Neural progenitor cell (in vitro differentiated cells): ENCODE results near the gene LIMS3. TPM values are rescaled to one million over a fixed set of nuclear protein-coding genes. Genes with fewer than 3 reads are reported as not detected.
"Not testable (repeated sequence)": the region's sequence is repeated elsewhere in the genome, so short reads cannot be mapped to it uniquely, and the experiment has no call there.

Source experiments
- DNase-seq: peaks from one replicate; pipeline ENCODE4 v3.0.0-alpha.2; 2016; ENCODE audit warnings: low spot score
- H2AFZ ChIP-seq: fragments of 200-600 bp; sonication (generic); replicated peaks from 2 replicates; pipeline ENCODE4 v1.6.1; 2016; ENCODE audit warnings: antibody characterized with exemption
- H3F3A ChIP-seq: fragments of 200-600 bp; sonication (generic); 2 replicates; pipeline ENCODE4 v1.6.1; 2016; ENCODE audit warnings: antibody characterized with exemption, low read depth
- H3K27ac ChIP-seq: fragments of 200-600 bp; sonication (generic); 2 replicates; pipeline ENCODE4 v1.5.1; 2016; ENCODE audit warnings: mild to moderate bottlenecking
- H3K27me3 ChIP-seq: fragments of 200-600 bp; sonication (generic); 2 replicates; pipeline ENCODE4 v1.6.1; 2016; ENCODE audit warnings: mild to moderate bottlenecking, moderate library complexity
- H3K36me3 ChIP-seq: fragments of 200-600 bp; sonication (generic); 2 replicates; pipeline ENCODE4 v1.5.1; 2016
- H3K4me1 ChIP-seq: fragments of 200-600 bp; sonication (generic); 2 replicates; pipeline ENCODE4 v1.6.1; 2016; ENCODE audit warnings: mixed run types
- H3K4me2 ChIP-seq: fragments of 200-600 bp; sonication (generic); 2 replicates; pipeline ENCODE4 v1.6.1; 2016
- H3K4me3 ChIP-seq: fragments of 200-600 bp; sonication (generic); 2 replicates; pipeline ENCODE4 v1.5.1; 2016
- H3K79me2 ChIP-seq: fragments of 200-600 bp; sonication (generic); 2 replicates; pipeline ENCODE4 v1.6.1; 2016; ENCODE audit warnings: low read depth
- H3K9ac ChIP-seq: fragments of 200-600 bp; sonication (generic); 2 replicates; pipeline ENCODE4 v1.6.1; 2016
- H3K9me3 ChIP-seq: fragments of 200-600 bp; sonication (generic); 2 replicates; pipeline ENCODE4 v1.5.1; 2016; ENCODE audit warnings: low read depth
- H4K20me1 ChIP-seq: fragments of 200-600 bp; sonication (generic); 2 replicates; pipeline ENCODE4 v1.6.1; 2016; ENCODE audit warnings: low read depth
- H3K27ac Mint-ChIP-seq: 3 replicates; pipeline ENCODE4 v1.8.0; 2021; ENCODE audit warnings: mixed read lengths
- H3K27me3 Mint-ChIP-seq: 2 replicates; pipeline ENCODE4 v1.8.0; 2022; ENCODE audit warnings: low read depth, mild to moderate bottlenecking, inconsistent platforms, moderate library complexity, mixed read lengths; ENCODE audit not compliant: insufficient read depth
- H3K36me3 Mint-ChIP-seq: 3 replicates; pipeline ENCODE4 v1.8.0; 2021; ENCODE audit warnings: mixed read lengths
- H3K4me1 Mint-ChIP-seq: 3 replicates; pipeline ENCODE4 v1.8.0; 2021; ENCODE audit warnings: mixed read lengths
- H3K4me3 Mint-ChIP-seq: 3 replicates; pipeline ENCODE4 v1.8.0; 2021; ENCODE audit warnings: mild to moderate bottlenecking, moderate library complexity, mixed read lengths
- H3K9me3 Mint-ChIP-seq: 3 replicates; pipeline ENCODE4 v1.8.0; 2020; ENCODE audit warnings: mixed read lengths
- total RNA-seq: library from RNA; depleted of rRNA; stranded (reverse); fragments of >200 nt; gene quantifications from 2 replicates; pipeline ENCODE4 v1.2.3, GENCODE V29; 2015; ENCODE audit warnings: low replicate concordance

The LIMS3 gene
- total RNA-seq, 1 donor from 2014 or later: not detected

- not testable (repeated sequence) for H3K27ac ChIP-seq, H3K79me2 ChIP-seq, H3K4me2 ChIP-seq, H3K9me3 ChIP-seq, H3K9ac ChIP-seq, H3K36me3 Mint-ChIP-seq, DNase-seq, H3K4me3 ChIP-seq, H3K36me3 ChIP-seq, H3K4me3 Mint-ChIP-seq, H3K4me1 ChIP-seq, H3K27me3 Mint-ChIP-seq, H2AFZ ChIP-seq, H3K27me3 ChIP-seq, H3K9me3 Mint-ChIP-seq, H4K20me1 ChIP-seq, H3K4me1 Mint-ChIP-seq, H3K27ac Mint-ChIP-seq, H3F3A ChIP-seq
Observed at GRCh38 chr2:109914552-109914951, 16.1 kb downstream of the LIMS3 start.

GRCh38 chr2:109915830-109916229 lies 17.3 kb downstream of the LIMS3 start:
- not testable (repeated sequence) for H3K4me2 ChIP-seq, H3K4me1 Mint-ChIP-seq, H3K9ac ChIP-seq, H3K4me3 ChIP-seq, H3K4me3 Mint-ChIP-seq, H3K36me3 ChIP-seq, H3K9me3 Mint-ChIP-seq, H3K27me3 Mint-ChIP-seq, H2AFZ ChIP-seq, H3K27me3 ChIP-seq, H4K20me1 ChIP-seq, H3K27ac Mint-ChIP-seq, H3K27ac ChIP-seq, H3K79me2 ChIP-seq, H3K4me1 ChIP-seq, H3F3A ChIP-seq, H3K9me3 ChIP-seq, H3K36me3 Mint-ChIP-seq, DNase-seq

GRCh38 chr2:109920162-109920561 lies 21.7 kb downstream of the LIMS3 start:
- H3K4me3 Mint-ChIP-seq, H3K79me2 ChIP-seq, H2AFZ ChIP-seq, H3K27ac ChIP-seq, H3K36me3 Mint-ChIP-seq, H3K4me2 ChIP-seq, H3K36me3 ChIP-seq, H3K27me3 ChIP-seq, H3K27ac Mint-ChIP-seq, H3K4me1 Mint-ChIP-seq, H3F3A ChIP-seq, H3K9me3 Mint-ChIP-seq, H3K27me3 Mint-ChIP-seq, H3K9me3 ChIP-seq, DNase-seq, H3K4me3 ChIP-seq, H3K4me1 ChIP-seq, H3K9ac ChIP-seq, H4K20me1 ChIP-seq: not testable (repeated sequence)

- not testable (repeated sequence) for H3K4me1 Mint-ChIP-seq, H3K36me3 ChIP-seq, H3K4me3 ChIP-seq, H3K36me3 Mint-ChIP-seq, H3K9ac ChIP-seq, H3K79me2 ChIP-seq, DNase-seq, H3K4me1 ChIP-seq, H4K20me1 ChIP-seq, H3K4me3 Mint-ChIP-seq, H3K27ac ChIP-seq, H2AFZ ChIP-seq, H3F3A ChIP-seq, H3K9me3 Mint-ChIP-seq, H3K9me3 ChIP-seq, H3K27me3 Mint-ChIP-seq, H3K27me3 ChIP-seq, H3K27ac Mint-ChIP-seq, H3K4me2 ChIP-seq
Observed at GRCh38 chr2:109921543-109922384, 23.3 kb downstream of the LIMS3 start.

- H3K27ac Mint-ChIP-seq, H3K9me3 ChIP-seq, H3K79me2 ChIP-seq, H3F3A ChIP-seq, H4K20me1 ChIP-seq, H3K4me1 Mint-ChIP-seq, H3K27ac ChIP-seq, H3K27me3 ChIP-seq, H3K4me1 ChIP-seq, H3K4me2 ChIP-seq, H3K36me3 ChIP-seq, H3K9me3 Mint-ChIP-seq, H3K36me3 Mint-ChIP-seq, H3K9ac ChIP-seq, H3K4me3 ChIP-seq, H3K27me3 Mint-ChIP-seq, H3K4me3 Mint-ChIP-seq, H2AFZ ChIP-seq, DNase-seq: not testable (repeated sequence)
Observed at GRCh38 chr2:109924481-109924880, 26.0 kb downstream of the LIMS3 start.

- H3K4me1 ChIP-seq, H3K9me3 Mint-ChIP-seq, H3K36me3 Mint-ChIP-seq, H3K79me2 ChIP-seq, H3K27ac Mint-ChIP-seq, H4K20me1 ChIP-seq, H3K27me3 ChIP-seq, H3K27me3 Mint-ChIP-seq, H2AFZ ChIP-seq, H3K4me3 ChIP-seq, H3F3A ChIP-seq, H3K27ac ChIP-seq, H3K4me3 Mint-ChIP-seq, H3K9me3 ChIP-seq, DNase-seq, H3K36me3 ChIP-seq, H3K4me2 ChIP-seq, H3K4me1 Mint-ChIP-seq, H3K9ac ChIP-seq: not testable (repeated sequence)
Observed at GRCh38 chr2:109927803-109928202, 29.3 kb downstream of the LIMS3 start.

GRCh38 chr2:109929222-109929621 lies 30.7 kb downstream of the LIMS3 start:
- H3K27ac ChIP-seq, H3K79me2 ChIP-seq, H3K4me3 Mint-ChIP-seq, H3F3A ChIP-seq, H3K9ac ChIP-seq, H4K20me1 ChIP-seq, H3K27me3 ChIP-seq, H3K4me1 ChIP-seq, H3K27me3 Mint-ChIP-seq, H3K9me3 Mint-ChIP-seq, H3K4me2 ChIP-seq, H3K27ac Mint-ChIP-seq, H3K36me3 Mint-ChIP-seq, DNase-seq, H3K36me3 ChIP-seq, H3K4me3 ChIP-seq, H2AFZ ChIP-seq, H3K4me1 Mint-ChIP-seq, H3K9me3 ChIP-seq: not testable (repeated sequence)

- not testable (repeated sequence) for H3K4me2 ChIP-seq, H3K27me3 ChIP-seq, H3K27ac ChIP-seq, H4K20me1 ChIP-seq, H2AFZ ChIP-seq, H3K36me3 Mint-ChIP-seq, H3K9me3 Mint-ChIP-seq, H3K27ac Mint-ChIP-seq, H3K4me3 ChIP-seq, H3K27me3 Mint-ChIP-seq, H3K79me2 ChIP-seq, H3K36me3 ChIP-seq, H3K4me1 Mint-ChIP-seq, DNase-seq, H3K4me3 Mint-ChIP-seq, H3F3A ChIP-seq, H3K9ac ChIP-seq, H3K9me3 ChIP-seq, H3K4me1 ChIP-seq
Observed at GRCh38 chr2:109936534-109936933, 38.0 kb downstream of the LIMS3 start.
